Measurements from ENCODE around the gene MPRIP.

- TF ChIP-seq, protein P1, sequence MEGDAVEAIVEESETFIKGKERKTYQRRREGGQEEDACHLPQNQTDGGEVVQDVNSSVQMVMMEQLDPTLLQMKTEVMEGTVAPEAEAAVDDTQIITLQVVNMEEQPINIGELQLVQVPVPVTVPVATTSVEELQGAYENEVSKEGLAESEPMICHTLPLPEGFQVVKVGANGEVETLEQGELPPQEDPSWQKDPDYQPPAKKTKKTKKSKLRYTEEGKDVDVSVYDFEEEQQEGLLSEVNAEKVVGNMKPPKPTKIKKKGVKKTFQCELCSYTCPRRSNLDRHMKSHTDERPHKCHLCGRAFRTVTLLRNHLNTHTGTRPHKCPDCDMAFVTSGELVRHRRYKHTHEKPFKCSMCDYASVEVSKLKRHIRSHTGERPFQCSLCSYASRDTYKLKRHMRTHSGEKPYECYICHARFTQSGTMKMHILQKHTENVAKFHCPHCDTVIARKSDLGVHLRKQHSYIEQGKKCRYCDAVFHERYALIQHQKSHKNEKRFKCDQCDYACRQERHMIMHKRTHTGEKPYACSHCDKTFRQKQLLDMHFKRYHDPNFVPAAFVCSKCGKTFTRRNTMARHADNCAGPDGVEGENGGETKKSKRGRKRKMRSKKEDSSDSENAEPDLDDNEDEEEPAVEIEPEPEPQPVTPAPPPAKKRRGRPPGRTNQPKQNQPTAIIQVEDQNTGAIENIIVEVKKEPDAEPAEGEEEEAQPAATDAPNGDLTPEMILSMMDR (IDR thresholded peaks at IDR 0.05): no peak
- TF ChIP-seq EP300 (IDR thresholded peaks at IDR 0.05): no peak
- TF ChIP-seq POLR2AphosphoS5 (IDR thresholded peaks at IDR 0.05): no peak
- no peak for TF ChIP-seq POLR2A (IDR thresholded peaks at IDR 0.05)
Observed at GRCh38 chr17:17143501-17143900, 101.2 kb downstream of the MPRIP start.
